GM21381 (cell line): ENCODE measurements around the gene GDF11.
"Not testable (repeated sequence)": the region's sequence is repeated elsewhere in the genome, so short reads cannot be mapped to it uniquely, and the experiment has no call there.

Experiments
- ATAC-seq: cut with Tn5 transposase; IDR thresholded peaks from one replicate; pipeline ENCODE4 v1.9.1; 2021; ENCODE audit warnings: mild to moderate bottlenecking, moderate library complexity; ENCODE audit not compliant: unreplicated experiment

The GDF11 gene

DNA sequence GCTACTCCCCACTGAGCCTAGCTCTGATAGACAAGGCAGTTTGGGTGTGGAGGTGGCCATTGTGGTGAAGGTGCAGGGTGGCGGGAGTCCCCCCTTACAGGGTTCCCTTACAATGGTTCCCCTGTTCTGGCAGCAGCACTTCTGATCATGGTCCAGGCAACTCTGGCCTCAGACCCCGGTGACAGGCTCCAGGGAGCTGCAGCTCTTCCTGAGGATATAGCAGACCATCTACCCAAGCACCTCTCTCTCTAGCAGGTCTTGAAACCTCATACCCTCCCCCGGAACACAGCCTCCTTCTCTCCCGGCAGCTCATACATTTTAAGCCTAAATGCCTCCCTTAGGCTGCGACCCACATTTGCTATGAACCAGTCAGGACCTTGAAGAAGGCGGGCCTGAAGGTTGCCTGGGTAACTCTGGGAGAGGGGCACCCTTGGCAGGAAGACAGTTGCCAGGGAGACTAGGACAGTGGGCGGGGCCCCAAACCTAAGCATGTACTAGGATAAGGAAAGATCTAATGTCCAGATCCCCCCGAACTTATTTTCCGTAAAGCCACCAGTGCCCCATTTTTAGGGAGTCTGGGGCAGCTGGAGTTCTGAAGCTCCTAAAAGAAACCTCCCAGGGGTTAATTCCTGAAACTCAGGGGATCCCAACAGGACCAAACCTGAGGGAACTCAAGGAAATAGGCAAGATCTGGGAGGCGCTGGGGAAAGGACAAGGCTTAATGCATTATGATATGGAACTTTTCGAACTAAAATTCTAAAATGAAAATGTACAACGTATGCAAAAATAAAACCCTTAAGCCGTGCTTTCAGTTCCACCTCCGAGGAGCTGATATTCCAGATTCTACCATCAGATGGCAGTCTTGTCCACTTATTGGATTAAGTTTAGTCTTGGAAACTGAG lies 4.5 kb upstream of the GDF11 start:
- ATAC-seq: peak; percentile 86

- ATAC-seq: no peak
Observed at GRCh38 chr12:55739025-55739378, 3.9 kb upstream of the GDF11 start.

GRCh38 chr12:55741931-55742680 lies 816 bp upstream of the GDF11 start:
- ATAC-seq: no peak

GRCh38 chr12:55743406-55744339 lies 751 bp downstream of the GDF11 start:
- peak; percentile 62 for ATAC-seq

DNA sequence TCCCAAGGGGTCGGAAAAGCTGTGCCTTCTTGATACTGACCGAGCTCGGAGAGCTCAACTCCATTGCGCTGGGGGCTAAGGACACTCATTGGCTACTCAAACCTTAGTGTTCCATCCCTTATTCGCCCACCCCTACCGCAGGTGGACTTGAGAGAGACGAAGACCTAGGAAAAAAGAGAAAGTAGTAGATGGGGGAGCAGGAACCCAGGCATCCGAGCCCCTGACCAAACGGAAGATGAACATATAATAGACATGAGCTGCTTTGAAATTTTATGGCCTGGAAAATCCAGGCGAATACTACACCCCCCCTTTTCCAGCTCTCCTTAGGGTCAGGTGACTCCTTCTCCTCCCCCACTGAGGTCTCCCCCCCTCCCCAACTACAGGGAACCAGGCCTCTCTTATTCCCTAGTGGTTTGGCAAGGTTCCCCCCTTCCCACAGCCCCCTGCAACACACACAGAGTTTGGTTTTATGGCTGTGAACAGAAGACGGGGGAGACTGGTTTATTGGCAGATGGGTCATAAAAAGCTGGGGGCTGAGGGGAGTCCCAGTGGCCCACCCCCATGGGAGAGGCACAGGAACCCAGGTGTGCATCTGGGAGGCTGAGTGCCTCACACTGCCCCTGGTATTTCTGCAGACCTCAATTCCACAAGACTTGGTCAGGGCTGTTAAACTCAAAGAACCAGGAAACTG lies 1.6 kb downstream of the GDF11 start:
- no peak for ATAC-seq

DNA sequence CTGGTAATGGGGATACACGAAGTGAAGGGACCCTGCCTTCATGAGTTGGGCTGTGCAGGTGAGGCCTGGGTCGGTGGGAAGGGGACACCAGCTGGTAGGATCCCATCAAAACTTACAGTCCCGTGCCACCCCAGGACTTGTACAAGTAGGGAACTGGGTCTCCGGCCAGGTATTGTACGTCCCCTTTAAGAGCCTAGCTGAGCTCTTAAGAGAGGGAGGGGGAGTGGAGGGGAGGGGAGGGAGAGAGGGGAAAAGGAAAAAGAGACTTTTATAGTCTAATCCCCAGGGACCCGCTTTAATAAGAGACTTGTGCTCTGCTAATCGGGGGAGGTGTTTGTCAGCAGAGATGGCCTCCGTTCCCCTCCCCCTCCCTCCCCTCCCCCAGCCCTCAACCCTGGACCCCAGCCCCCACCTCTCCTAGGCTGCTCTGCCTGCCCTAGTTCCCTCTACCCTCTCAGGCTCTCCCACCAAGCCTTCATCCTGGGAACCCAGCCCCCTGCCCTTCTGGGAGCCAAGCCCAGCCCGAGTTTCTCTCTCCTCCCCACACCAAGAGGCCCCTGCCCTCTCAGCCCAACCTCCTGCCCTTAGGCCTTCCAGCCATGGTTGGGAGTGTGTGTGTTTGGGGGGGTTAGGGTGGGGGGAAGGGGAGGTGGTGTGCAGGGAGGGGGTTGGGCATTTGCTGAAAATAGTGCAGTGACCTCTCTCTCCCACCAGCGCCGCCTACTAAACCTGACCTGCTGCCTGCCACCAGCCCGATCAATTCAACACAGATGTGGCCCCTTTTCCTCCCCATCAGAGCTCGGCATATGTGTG lies 2.6 kb downstream of the GDF11 start:
- ATAC-seq: no peak

DNA sequence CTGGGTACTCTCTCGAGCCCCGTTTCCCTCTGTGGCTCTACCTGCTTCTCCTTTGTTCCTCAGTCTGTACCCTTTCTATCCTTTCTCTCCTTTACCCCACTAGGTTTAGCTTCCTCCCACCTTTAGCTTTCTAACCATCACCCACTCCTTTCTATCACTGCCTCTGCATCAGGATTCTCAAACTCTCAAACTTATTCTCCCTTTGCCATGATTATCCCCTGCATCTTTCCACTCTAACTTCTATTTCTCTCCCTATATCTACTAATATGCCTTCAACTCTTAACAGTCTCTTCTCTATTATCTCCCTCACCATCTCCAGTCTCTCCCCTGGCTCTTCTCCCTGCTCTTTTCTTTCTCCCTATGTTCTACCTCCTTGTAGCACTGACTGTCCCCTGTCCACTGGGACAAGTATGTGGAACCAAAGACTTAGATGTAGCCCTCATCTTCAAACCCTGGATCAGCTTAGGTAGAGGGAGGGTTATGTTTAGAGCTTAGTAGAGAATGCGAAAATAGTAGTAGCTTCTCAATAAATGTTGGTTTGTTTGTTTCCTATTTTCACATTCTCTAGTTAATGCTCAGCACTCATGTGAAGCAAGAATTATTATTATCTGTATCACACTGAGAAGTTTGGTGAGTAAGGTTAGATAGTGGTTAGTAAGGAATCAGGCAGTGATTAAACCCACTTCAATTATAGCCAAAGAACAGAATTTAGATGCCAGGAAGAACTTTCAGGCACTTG lies 3.4 kb downstream of the GDF11 start:
- ATAC-seq: no peak

DNA sequence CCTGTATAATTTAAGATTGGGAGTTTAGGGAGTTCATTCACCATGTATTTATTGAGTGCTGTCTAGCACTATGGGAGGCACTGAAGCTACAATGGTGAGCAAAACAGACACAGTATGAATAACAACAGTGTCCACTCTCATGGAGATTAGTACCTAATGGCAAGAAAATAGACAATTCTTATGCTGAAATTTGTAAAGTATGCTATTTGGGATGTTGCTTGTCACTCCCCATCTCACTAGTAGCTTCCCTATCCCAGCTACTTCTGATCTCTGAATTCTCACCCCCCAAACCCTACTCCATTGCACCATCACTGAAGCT lies 4.0 kb downstream of the GDF11 start:
- no peak for ATAC-seq

DNA sequence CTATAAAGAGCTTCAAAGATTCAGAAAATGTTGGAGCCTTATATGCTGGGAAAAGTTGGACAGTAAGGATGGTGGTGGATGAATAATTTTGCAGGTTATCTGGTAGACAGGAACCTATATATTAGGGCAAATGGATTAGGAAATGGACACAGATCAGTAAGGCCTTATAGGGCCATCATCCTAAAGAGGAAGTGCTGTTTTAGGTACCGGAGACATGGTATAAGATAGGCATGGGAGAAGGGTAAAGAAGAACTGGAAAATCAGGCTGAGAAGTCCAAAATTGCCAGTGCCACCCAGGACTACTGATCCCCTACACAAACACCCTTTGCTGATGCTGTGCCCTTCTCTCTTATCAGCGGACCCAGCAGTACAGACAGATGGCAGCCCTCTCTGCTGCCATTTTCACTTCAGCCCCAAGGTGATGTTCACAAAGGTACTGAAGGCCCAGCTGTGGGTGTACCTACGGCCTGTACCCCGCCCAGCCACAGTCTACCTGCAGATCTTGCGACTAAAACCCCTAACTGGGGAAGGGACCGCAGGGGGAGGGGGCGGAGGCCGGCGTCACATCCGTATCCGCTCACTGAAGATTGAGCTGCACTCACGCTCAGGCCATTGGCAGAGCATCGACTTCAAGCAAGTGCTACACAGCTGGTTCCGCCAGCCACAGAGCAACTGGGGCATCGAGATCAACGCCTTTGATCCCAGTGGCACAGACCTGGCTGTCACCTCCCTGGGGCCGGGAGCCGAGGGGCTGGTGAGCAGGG lies 5.5 kb downstream of the GDF11 start:
- ATAC-seq: no peak

GRCh38 chr12:55755246-55755645 lies 12.3 kb downstream of the GDF11 start:
- no peak for ATAC-seq

DNA sequence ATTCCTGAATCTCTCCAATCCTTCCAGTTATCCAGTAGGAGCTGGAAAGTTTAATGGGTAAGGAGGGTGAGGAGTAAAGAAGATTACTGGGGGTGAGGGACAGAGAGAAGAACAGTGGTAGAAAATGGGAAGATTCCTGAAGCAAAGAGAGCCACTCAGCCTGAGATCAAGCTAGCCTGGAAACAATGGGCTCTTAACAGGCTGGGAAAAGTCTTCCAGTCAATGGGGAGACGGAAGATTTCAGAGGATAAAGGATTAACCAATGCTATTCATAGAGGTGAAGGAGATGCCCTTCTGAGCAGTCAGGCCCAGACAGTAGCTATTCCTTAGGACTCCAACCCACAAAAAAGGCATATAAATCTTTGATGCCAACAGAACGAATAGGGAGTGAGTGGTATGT lies 14.8 kb downstream of the GDF11 start:
- no peak for ATAC-seq

DNA sequence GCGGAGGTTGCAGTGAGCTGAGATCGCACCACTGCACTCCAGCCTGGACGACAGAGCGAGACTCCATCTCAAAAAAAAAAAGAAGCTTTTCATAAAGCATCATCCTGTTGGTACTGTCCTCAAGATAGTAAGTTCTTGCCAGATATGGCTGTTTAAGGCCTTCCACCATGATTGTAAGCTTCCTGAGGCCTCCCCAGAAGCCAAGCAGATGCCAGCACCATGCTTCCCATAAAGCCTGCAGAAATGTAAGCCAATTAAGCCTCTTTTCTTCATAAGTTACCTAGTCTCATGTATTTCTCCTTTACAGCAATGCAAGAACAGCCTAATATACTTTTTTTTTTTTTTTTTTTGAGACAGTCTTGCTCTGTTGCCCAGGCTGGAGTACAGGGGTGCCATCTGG lies 15.7 kb downstream of the GDF11 start:
- ATAC-seq: not testable (repeated sequence)

GRCh38 chr12:55760663-55761062 lies 17.7 kb downstream of the GDF11 start:
- ATAC-seq: no peak

DNA sequence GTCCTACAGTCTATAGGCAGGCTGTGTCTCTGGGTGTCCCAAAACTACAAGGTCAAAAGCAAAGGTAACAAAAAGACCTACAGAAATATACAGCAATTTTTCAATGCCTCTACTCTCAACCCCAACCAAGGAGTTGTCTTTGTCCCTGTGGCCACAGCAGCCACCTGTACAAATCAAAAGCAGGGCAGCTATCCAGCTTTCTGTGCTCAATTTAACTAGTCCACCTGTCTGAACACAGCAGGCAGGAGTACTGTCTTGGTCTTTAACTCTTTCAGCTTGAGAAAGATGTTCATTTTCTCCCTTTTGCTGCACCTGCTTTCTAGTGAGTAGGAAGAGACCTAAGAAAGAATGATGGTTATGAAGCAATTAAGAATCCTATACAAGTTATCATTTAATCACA lies 19.7 kb downstream of the GDF11 start:
- ATAC-seq: no peak

GRCh38 chr12:55765736-55766290 lies 22.9 kb downstream of the GDF11 start:
- ATAC-seq: no peak

- ATAC-seq: no peak
Observed at GRCh38 chr12:55767156-55767555, 24.2 kb downstream of the GDF11 start.

DNA sequence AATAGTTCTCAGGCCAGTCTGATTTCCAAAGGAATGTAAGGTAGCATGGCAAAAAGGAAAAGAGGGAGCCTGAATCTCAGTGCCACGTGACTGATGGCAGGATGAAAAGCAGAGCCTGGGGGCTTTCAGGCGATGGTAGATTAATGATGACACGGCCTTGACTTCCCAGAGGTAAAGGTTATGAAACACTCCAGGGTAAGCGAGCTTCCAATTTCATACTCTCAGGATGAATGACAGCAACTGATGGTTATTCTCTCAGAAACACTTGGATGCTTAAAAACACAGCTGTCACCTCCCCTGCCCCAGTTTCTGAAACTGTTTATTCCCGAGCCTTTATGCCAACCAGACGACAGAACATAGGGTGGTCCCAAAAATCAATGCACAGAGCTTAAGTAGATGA lies 28.8 kb downstream of the GDF11 start:
- ATAC-seq: no peak

DNA sequence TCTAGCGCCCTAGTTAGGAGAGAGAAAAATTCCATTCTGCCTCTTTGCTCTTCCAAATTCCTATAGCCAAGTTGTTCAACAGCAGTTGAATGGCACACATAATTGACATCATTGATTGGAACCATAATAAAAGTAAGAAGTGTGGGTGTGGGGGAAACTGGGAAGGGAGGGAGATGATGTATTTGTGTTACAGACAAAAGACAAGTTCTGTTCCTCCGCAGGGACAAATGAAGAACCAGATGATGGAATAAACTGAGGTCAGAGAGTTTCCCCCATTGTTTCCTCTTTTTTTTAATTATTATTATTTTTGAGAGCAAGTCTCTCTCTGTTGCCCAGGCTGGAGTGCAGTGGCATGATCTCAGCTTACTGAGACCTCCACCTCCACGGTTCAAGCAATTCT lies 34.9 kb downstream of the GDF11 start:
- ATAC-seq: no peak
